Immature natural killer cell (primary cell): ENCODE data around the gene PKD2L1. TPM values are rescaled to one million over a fixed set of nuclear protein-coding genes. Genes with fewer than 3 reads are reported as not detected.

Experiments
- DNase-seq, 3 donors: peaks; one replicate each; pipeline ENCODE4 v3.0.0; 2022; ENCODE audit warnings: mixed read lengths in 1 of 3
- H3K27ac Mint-ChIP-seq, 6 donors: one replicate each; pipeline ENCODE4 v1.8.0; 2020; ENCODE audit warnings: mixed read lengths in 6 of 6, mild to moderate bottlenecking in 5 of 6, inconsistent platforms in 4 of 6, moderate library complexity in 3 of 6
- H3K27me3 Mint-ChIP-seq, 3 donors: one replicate each; pipeline ENCODE4 v1.8.0; 2020 to 2021; ENCODE audit warnings: low read depth in 3 of 3, mild to moderate bottlenecking in 3 of 3, mixed read lengths in 3 of 3, moderate library complexity in 3 of 3, inconsistent platforms in 1 of 3
- H3K36me3 Mint-ChIP-seq, 3 donors: one replicate each; pipeline ENCODE4 v1.8.0; 2020; ENCODE audit warnings: mixed read lengths in 3 of 3, inconsistent platforms in 2 of 3, mild to moderate bottlenecking in 2 of 3
- H3K4me1 Mint-ChIP-seq, 2 donors: one replicate each; pipeline ENCODE4 v1.8.0; 2020; ENCODE audit warnings: inconsistent platforms in 2 of 2, mild to moderate bottlenecking in 2 of 2, mixed read lengths in 2 of 2, moderate library complexity in 1 of 2
- H3K4me3 Mint-ChIP-seq, 5 donors: one replicate each; pipeline ENCODE4 v1.8.0; 2020; ENCODE audit warnings: mild to moderate bottlenecking in 5 of 5, mixed read lengths in 5 of 5, inconsistent platforms in 3 of 5, moderate library complexity in 3 of 5
- H3K9me3 Mint-ChIP-seq, 6 donors: one replicate each; pipeline ENCODE4 v1.8.0; 2020; ENCODE audit warnings: mild to moderate bottlenecking in 6 of 6, mixed read lengths in 6 of 6, inconsistent platforms in 4 of 6, moderate library complexity in 3 of 6
- polyA plus RNA-seq, 3 donors: library from polyadenylated mRNA; unstranded; fragments of 300-500 nt; fragmentation: Illumina TruSeq; gene quantifications; one replicate each; pipeline ENCODE4 v1.2.3, GENCODE V29; 2021

Gene PKD2L1
- polyA plus RNA-seq, 3 donors from 2014 or later: not detected

DNA sequence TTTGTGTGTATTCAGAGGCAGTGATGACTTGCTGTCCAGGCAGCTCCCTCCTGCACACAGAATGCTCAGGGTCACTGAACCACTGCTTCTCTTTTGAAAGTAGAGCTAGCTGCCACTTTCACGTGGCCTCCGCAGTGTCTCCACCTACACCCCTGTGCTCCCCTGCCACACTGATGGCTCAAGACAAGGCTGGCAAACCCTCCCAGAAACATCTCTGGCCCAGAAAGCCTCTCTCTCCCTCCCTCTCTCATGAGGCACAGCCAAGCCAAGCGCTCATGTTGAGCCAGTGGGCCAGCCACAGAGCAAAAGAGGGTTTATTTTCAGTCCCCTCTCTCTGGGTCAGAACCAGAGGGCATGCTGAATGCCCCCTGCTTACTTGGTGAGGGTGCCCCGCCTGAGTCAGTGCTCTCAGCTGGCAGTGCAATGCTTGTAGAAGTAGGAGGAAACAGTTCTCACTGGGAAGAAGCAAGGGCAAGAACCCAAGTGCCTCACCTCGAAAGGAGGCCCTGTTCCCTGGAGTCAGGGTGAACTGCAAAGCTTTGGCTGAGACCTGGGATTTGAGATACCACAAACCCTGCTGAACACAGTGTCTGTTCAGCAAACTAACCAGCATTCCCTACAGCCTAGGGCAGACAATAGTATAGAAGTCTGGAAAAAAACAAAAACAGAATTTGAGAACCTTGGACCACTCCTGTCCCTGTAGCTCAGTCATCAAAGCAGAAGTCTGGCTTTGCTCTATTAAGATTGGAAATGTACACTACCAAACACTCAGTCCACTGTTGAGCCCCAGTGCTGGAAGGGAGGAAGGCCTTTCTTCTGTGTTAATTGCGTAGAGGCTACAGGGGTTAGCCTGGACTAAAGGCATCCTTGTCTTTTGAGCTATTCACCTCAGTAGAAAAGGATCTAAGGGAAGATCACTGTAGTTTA is 32.8 kb upstream of the PKD2L1 start:
- H3K4me3 Mint-ChIP-seq: no peak overlapping the region
- H3K4me1 Mint-ChIP-seq: peaks cover 0 to 6% of the 10 kb centered on the region in 2 donors
- no peaks in the 10 kb centered on the region for H3K9me3 Mint-ChIP-seq
- H3K27ac Mint-ChIP-seq: no peak overlapping the region
- H3K27me3 Mint-ChIP-seq: no peaks in the 10 kb centered on the region
- DNase-seq: no peak
- peaks cover 22 to 32% (median 28%) of the 10 kb centered on the region in 3 donors for H3K36me3 Mint-ChIP-seq

DNA sequence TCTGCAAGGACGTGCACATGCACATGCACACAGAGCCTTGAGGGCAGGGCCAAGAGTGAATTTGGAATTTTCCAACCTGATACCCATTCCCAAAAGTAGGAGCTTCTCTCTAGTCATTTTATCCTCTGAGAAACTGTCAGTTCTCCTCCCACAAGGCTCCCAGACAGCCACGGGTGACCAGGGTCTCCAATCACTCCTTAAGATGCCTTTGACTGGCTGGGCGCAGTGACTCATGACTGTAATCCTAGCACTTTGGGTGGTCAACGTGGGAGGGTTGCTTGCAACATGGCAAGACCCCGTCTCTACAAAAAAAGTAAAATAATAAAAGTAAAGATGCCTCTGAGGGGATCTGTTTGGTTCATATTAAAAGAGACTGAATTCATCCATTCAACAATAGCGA is 30.2 kb upstream of the PKD2L1 start:
- no peaks in the 10 kb centered on the region for H3K4me1 Mint-ChIP-seq
- H3K36me3 Mint-ChIP-seq: peaks cover 28 to 52% (median 48%) of the 10 kb centered on the region in 3 donors
- H3K4me3 Mint-ChIP-seq: no peak overlapping the region
- no peak overlapping the region for H3K27ac Mint-ChIP-seq
- no peaks in the 10 kb centered on the region for H3K9me3 Mint-ChIP-seq
- H3K27me3 Mint-ChIP-seq: peaks cover 0 to 2% (median 0%) of the 10 kb centered on the region in 3 donors
- no peak for DNase-seq

DNA sequence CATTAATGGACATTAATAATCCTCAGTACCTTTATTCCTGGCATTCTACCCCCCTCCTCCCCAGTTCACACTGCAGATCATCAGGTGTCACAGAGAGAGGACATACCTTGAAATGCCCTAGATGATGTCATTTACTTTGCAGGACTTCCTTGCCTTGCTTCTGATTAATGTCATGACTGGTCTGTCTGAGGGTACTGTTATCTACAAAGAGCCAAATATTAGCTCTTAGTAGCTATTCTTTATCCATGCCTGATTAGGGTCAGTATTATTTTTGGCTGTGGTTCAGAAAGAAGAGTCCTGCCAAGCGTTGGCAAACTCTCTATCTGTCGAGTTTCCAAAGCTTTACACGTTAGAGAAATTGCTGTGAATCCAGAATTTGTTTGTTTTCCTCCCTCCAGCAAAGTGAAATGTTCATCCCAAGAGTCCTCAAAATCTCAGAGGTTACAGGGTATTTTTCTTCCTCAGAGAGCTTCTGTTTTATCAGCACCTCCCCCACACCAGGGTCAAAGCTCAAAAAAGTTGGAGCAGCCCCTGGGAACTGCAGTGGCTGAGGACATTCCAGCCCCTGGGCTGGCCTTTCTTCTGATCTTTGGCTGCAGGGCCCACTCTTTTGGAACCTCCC is 29.6 kb upstream of the PKD2L1 start:
- peaks cover 31 to 55% (median 54%) of the 10 kb centered on the region in 3 donors for H3K36me3 Mint-ChIP-seq
- no peak overlapping the region for H3K4me3 Mint-ChIP-seq
- no peaks in the 10 kb centered on the region for H3K4me1 Mint-ChIP-seq
- H3K27me3 Mint-ChIP-seq: peaks cover 0 to 2% (median 0%) of the 10 kb centered on the region in 3 donors
- no peak overlapping the region for H3K27ac Mint-ChIP-seq
- DNase-seq: no peak
- no peaks in the 10 kb centered on the region for H3K9me3 Mint-ChIP-seq

DNA sequence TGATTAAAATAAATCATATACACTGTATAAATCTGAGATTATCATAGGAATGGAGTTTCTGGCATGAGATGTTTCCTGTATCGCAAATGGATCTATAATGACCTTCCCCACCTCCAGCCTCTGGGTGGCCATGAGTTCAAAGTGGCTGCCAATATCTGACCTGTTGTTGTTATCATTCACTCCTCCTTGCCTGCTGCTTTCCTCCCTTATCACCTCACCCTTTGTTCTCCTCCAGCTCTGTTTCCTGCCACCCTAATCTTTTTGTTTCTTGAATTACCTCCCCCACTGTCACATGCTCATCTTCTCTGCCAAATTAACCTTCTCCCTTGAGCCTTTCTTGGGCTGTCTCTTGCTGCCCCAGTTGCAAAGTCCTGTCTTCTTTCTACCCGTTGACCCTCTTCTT is 29.0 kb upstream of the PKD2L1 start:
- Mint-ChIP-seq H3K36me3 (peaks cover 36 to 59% (median 57%) of the 10 kb centered on the region in 3 donors), H3K4me3 (no peak overlapping the region), H3K27ac (peak overlapping the region in 1 of 6 donors; percentile 21), H3K27me3 (peaks cover 0 to 2% (median 0%) of the 10 kb centered on the region in 3 donors), H3K9me3 (no peaks in the 10 kb centered on the region), H3K4me1 (no peaks in the 10 kb centered on the region)
- no peak for DNase-seq

DNA sequence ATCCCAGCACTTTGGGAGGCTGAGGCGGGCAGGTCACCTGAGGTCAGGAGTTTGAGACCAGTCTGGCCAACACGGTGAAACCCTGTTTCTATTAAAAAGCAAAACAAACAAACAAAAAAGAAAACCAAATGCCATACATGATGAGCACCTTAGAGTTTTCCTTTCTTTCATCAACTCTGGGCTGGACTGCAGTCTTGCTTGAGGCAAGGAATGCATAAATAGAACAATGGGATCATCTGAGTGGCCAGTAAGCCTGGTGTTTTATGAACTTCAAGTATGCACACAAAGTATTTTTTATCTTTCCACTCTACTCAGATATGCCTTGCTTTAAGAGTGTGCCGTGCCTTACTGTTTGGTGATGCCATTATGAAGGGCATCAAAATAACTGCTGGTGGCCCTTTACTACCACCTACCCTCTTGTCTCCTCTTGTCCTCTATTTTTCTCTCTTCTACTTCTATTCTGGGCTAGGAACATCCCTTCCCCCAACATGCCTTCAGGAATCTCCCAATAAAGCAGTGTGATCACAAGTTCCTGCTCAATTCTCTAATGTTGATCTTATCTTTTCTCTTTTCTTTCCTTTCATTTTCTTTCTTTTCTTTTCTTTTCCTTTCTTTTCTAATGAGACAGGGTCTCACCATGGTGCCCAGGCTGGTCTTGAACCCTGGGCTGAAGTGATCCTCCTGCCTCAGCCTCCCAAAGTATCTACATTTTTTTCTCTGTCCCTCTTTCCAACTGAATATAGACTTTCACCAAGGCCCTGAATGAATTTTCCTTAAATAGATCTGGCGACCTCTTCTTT is 27.2 kb upstream of the PKD2L1 start:
- peaks cover 0 to 2% (median 0%) of the 10 kb centered on the region in 3 donors for H3K27me3 Mint-ChIP-seq
- no peaks in the 10 kb centered on the region for H3K9me3 Mint-ChIP-seq
- peaks cover 46 to 65% (median 61%) of the 10 kb centered on the region in 3 donors for H3K36me3 Mint-ChIP-seq
- H3K4me1 Mint-ChIP-seq: no peaks in the 10 kb centered on the region
- no peak for DNase-seq
- no peak overlapping the region for H3K4me3 Mint-ChIP-seq
- no peak overlapping the region for H3K27ac Mint-ChIP-seq

DNA sequence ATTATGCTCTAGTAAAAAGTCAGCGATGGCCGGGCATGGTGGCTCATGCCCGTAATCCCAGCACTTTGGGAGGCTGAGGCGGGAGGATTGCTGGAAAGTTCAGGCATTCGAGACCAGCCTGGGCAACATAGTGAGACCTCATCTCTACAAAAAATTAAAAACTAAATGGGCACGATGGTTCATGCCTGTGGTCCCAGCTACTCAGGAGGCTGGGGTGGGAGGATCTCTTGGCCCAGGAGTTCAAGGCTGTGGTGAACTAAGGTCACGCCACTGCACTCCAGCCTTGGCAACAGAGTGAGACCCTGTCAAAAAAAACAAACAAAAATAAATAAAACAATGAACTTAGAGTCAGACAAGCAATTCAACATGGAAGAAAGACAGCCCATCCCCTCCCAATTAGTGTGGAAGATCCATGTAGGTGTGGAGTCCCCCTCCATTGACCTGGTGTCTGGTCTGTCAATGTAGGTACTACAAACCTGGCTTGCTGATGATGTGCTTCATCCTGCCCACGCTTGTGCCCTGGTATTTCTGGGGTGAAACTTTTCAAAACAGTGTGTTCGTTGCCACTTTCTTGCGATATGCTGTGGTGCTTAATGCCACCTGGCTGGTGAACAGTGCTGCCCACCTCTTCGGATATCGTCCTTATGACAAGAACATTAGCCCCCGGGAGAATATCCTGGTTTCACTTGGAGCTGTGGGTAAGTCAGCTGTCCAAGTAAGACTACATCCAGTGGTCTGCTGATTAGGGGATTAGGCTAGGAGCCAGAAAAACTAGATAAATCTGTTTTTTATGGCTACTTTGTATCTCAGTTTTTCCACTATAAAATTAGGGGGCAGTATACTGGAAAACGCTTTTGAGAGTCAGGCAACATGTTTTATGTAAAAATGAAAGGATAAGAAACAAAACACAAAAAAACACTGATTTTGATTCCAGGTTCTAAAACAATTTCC is 26.3 kb upstream of the PKD2L1 start:
- Mint-ChIP-seq H3K27ac (no peak overlapping the region), H3K27me3 (peaks cover 0 to 2% (median 0%) of the 10 kb centered on the region in 3 donors), H3K4me1 (no peaks in the 10 kb centered on the region), H3K36me3 (peaks cover 44 to 62% (median 60%) of the 10 kb centered on the region in 3 donors), H3K4me3 (no peak overlapping the region), H3K9me3 (no peaks in the 10 kb centered on the region)
- DNase-seq: no peak

DNA sequence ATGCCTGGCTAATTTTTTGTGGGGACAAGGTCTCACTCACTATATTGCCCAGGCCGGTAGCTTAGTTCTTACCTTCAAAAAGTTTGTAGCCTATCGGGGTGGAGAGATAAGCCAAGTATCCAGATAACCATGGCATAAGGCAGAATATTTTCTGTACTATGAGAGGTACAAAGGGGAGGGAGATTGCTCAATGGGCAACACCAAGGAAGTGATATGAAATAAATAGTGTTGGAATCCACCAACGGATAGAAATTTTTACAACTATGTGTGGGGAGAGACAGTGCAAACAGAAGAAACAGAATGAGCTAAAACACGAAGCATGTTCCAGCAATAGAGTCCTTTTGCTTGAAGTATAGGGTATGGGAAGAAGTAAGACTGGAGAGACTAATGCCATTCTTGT is 25.1 kb upstream of the PKD2L1 start:
- Mint-ChIP-seq H3K4me1 (no peaks in the 10 kb centered on the region), H3K36me3 (peaks cover 35 to 62% (median 50%) of the 10 kb centered on the region in 3 donors), H3K4me3 (no peak overlapping the region)

DNA sequence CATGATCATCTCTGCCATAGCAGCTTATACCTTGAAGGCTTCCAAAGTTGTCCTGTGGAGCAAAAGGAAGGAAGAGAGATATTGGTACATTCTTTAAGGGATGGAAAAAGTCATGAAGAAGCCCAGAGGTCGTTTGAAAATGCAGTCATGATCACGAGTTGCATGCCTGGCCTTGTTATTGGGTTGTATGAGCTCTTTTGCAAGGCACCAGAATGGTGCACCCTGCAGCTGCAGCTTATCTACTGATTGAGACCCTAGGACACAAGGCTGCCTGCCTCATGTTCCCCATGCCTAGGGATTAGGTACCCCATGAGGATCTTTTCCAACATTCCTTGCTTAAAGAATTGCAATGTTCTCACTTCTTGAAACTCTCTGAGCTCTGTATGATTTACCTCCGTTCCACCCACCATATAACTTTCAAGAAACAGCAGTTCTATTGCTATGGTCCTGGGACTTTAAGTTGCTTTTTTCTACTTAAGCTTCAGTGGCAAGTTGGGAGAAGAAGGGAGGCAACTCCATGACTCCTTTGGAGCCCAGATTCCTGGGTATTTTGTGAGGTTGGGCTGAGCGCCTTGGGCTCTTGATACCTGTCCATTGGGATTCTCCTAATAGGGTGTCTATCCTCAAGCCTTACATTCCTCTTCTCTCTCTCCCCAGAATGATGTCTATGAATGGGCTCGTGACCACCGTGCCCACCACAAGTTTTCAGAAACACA is 23.9 kb upstream of the PKD2L1 start:
- Mint-ChIP-seq H3K27me3 (peaks cover 0 to 2% (median 0%) of the 10 kb centered on the region in 3 donors), H3K27ac (no peak overlapping the region)

More for the DNA sequence above, 25.1 kb upstream of the PKD2L1 start:
- Mint-ChIP-seq H3K27me3 (peaks cover 0 to 2% (median 0%) of the 10 kb centered on the region in 3 donors), H3K27ac (no peak overlapping the region), H3K9me3 (no peaks in the 10 kb centered on the region)
- no peak for DNase-seq

DNA sequence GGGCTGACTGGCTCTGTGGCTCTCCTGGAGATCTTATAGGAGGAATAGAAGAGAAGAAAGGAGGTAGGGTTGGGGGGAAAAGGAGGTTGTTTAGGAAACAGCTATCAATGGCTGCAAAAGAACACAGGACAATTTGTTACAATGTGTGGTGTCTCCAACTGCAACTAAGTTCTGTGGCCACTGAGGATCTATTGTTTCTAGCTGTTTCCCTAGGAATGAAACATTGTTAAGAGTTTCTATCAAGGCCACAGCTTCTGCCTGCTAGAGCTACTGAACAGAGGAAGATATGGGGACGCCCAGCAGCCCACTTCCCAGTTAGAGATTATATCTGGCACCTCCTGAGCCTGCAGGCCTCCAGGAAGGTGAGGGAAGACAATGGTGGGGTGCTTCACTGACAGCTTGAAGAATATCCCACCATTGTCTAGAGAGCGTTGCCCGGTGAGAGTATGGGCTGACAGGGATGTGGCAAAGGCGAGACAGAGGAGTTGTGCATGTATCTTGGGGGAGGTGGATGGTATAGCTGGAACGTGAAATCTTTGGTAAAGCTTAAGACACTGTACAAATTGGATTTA is 21.0 kb upstream of the PKD2L1 start:
- H3K27ac Mint-ChIP-seq: no peak overlapping the region
- DNase-seq: no peak
- no peak overlapping the region for H3K4me3 Mint-ChIP-seq
- H3K4me1 Mint-ChIP-seq: peaks cover 18 to 24% of the 10 kb centered on the region in 2 donors
- H3K9me3 Mint-ChIP-seq: no peaks in the 10 kb centered on the region
- H3K27me3 Mint-ChIP-seq: peaks cover 0 to 15% (median 2%) of the 10 kb centered on the region in 3 donors
- peaks cover 32 to 34% (median 32%) of the 10 kb centered on the region in 3 donors for H3K36me3 Mint-ChIP-seq

More for the DNA sequence above, 23.9 kb upstream of the PKD2L1 start:
- no peaks in the 10 kb centered on the region for H3K9me3 Mint-ChIP-seq
- H3K36me3 Mint-ChIP-seq: peaks cover 33 to 50% (median 45%) of the 10 kb centered on the region in 3 donors
- peaks cover 0 to 6% of the 10 kb centered on the region in 2 donors for H3K4me1 Mint-ChIP-seq
- DNase-seq: no peak
- no peak overlapping the region for H3K4me3 Mint-ChIP-seq

DNA sequence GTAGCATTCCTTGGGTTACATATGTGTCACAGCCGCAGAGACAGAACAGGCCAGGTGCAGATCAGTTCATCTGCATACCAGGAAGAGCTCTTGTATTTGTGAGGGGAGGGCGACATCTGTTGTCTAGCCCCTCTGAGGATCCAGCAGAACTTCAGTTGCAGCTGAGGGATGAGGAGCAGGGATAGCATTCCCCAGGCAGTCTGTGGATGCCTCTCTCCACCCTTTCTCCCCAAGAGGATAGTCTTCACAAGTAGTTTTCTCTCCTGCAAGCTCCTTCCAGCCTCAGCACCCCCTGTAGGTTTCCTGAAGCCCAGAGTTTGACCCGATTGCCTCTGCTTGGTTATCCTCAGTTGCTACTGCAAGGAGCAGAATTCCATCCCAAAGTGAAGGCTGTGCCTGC is 19.6 kb upstream of the PKD2L1 start:
- Mint-ChIP-seq H3K9me3 (no peaks in the 10 kb centered on the region), H3K4me3 (no peak overlapping the region), H3K27ac (peak overlapping the region in 1 of 6 donors; percentile 48)

DNA sequence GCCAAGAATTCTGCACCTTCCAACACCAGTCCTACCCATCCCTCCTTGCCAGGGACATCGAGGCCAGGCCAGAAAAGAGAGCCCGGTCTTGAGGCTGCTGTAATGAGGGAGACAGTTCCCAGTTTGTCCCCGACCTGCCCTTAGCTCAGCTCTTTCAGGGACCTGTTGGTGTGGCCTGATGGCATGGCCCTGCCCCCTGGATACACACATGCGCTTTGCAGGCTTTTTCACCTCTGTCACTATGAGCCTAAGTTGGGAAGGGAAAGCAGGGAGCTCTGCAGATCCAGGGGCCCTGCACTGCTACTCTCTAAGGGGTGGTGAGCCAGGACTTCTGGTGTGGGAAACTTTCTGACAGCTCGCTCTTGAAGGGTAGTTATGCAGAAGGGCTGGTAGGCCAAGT is 19.1 kb upstream of the PKD2L1 start:
- H3K27ac Mint-ChIP-seq: peak overlapping the region in 1 of 6 donors; percentile 48
- peaks cover 23 to 26% of the 10 kb centered on the region in 2 donors for H3K4me1 Mint-ChIP-seq
- peaks cover 0 to 15% (median 4%) of the 10 kb centered on the region in 3 donors for H3K27me3 Mint-ChIP-seq
- H3K9me3 Mint-ChIP-seq: no peaks in the 10 kb centered on the region
- DNase-seq: no peak
- H3K4me3 Mint-ChIP-seq: peak overlapping the region in 1 of 5 donors; percentile 31
- H3K36me3 Mint-ChIP-seq: peaks cover 15 to 19% (median 17%) of the 10 kb centered on the region in 3 donors

More for the DNA sequence above, 19.6 kb upstream of the PKD2L1 start:
- peaks cover 0 to 15% (median 4%) of the 10 kb centered on the region in 3 donors for H3K27me3 Mint-ChIP-seq
- peaks cover 23 to 26% of the 10 kb centered on the region in 2 donors for H3K4me1 Mint-ChIP-seq
- DNase-seq: no peak
- H3K36me3 Mint-ChIP-seq: peaks cover 19 to 23% (median 22%) of the 10 kb centered on the region in 3 donors
